ENCODE results near the gene FBXO21. TPM values are rescaled to one million over a fixed set of nuclear protein-coding genes. Genes with fewer than 3 reads are reported as not detected.
"Not testable (repeated sequence)": the region's sequence is repeated elsewhere in the genome, so short reads cannot be mapped to it uniquely, and the experiment has no call there.

The FBXO21 gene
- total RNA-seq, 1 experiment from 2014 or later = 60.6 TPM

- no peak for DNase-seq (ENCODE audit: low read depth)
These were observed 80.2 kb downstream of the FBXO21 start for GRCh38 chr12:117109943-117110635.

GRCh38 chr12:117105902-117106301, 84.4 kb downstream of the FBXO21 start:
- peak; percentile 21 for DNase-seq (ENCODE audit: low read depth)

- not testable (repeated sequence) for DNase-seq (ENCODE audit: low read depth)
These were observed 86.3 kb downstream of the FBXO21 start for GRCh38 chr12:117104003-117104402.

GRCh38 chr12:117102800-117103181, 87.5 kb downstream of the FBXO21 start:
- no peak for DNase-seq (ENCODE audit: low read depth)

GRCh38 chr12:117101953-117102799, 88.1 kb downstream of the FBXO21 start:
- no peak for DNase-seq (ENCODE audit: low read depth)

- no peak for DNase-seq (ENCODE audit: low read depth)
These were observed 89.2 kb downstream of the FBXO21 start for GRCh38 chr12:117100851-117101673.

- DNase-seq (ENCODE audit: low read depth) = no peak
These were observed 90.0 kb downstream of the FBXO21 start for GRCh38 chr12:117100251-117100650.

GRCh38 chr12:117098361-117099217, 91.7 kb downstream of the FBXO21 start:
- DNase-seq (ENCODE audit: low read depth) = no peak

GRCh38 chr12:117098024-117098360, 92.3 kb downstream of the FBXO21 start:
- no peak for DNase-seq (ENCODE audit: low read depth)

GRCh38 chr12:117097159-117097558, 93.1 kb downstream of the FBXO21 start:
- DNase-seq (ENCODE audit: low read depth) = no peak

GRCh38 chr12:117096501-117097042, 93.7 kb downstream of the FBXO21 start:
- DNase-seq (ENCODE audit: low read depth) = no peak

GRCh38 chr12:117095191-117095590, 95.1 kb downstream of the FBXO21 start:
- not testable (repeated sequence) for DNase-seq (ENCODE audit: low read depth)

- DNase-seq (ENCODE audit: low read depth) = no peak
These were observed 96.2 kb downstream of the FBXO21 start for GRCh38 chr12:117093918-117094630.

GRCh38 chr12:117093431-117093830, 96.8 kb downstream of the FBXO21 start:
- no peak for DNase-seq (ENCODE audit: low read depth)

- no peak for DNase-seq (ENCODE audit: low read depth)
These were observed 97.4 kb downstream of the FBXO21 start for GRCh38 chr12:117092886-117093285.

GRCh38 chr12:117092511-117092780, 97.8 kb downstream of the FBXO21 start:
- no peak for DNase-seq (ENCODE audit: low read depth)

All from HT1080 (cell line).